ENCODE data around the gene NUP210.

The NUP210 gene

GRCh38 chr3:13268961-13269441 lies 151.1 kb downstream of the NUP210 start:
- no peak for DNase-seq (ENCODE audit: low read depth, low spot score)
- TF ChIP-seq POLR2AphosphoS5 (IDR thresholded peaks at IDR 0.05; ENCODE audit: borderline replicate concordance, low read depth, low read length) (no peak), FOXP2 (optimal IDR thresholded peaks at IDR 0.05; ENCODE audit: control extremely low read depth, extremely low read length, insufficient read depth) (no peak), EZH2 (IDR thresholded peaks at IDR 0.05) (no peak)
- no peak overlapping the region for H3K27ac ChIP-seq
- no peak overlapping the region for H3K9ac ChIP-seq (ENCODE audit: insufficient read length)
- H3K4me3 ChIP-seq = no peak overlapping the region
- H3K36me3 ChIP-seq (ENCODE audit: insufficient read depth, low read length) = no peaks in the 10 kb centered on the region
- no peaks in the 10 kb centered on the region for H3K9me3 ChIP-seq (ENCODE audit: low read depth, low read length)

GRCh38 chr3:13268120-13268519 lies 152.0 kb downstream of the NUP210 start:
- TF ChIP-seq POLR2AphosphoS5 (IDR thresholded peaks at IDR 0.05; ENCODE audit: borderline replicate concordance, low read depth, low read length) = no peak
- TF ChIP-seq EZH2 (IDR thresholded peaks at IDR 0.05) = no peak
- TF ChIP-seq FOXP2 (optimal IDR thresholded peaks at IDR 0.05; ENCODE audit: control extremely low read depth, extremely low read length, insufficient read depth) = no peak
- no peak overlapping the region for H3K27ac ChIP-seq
- no peak overlapping the region for H3K9ac ChIP-seq (ENCODE audit: insufficient read length)
- no peaks in the 10 kb centered on the region for H3K9me3 ChIP-seq (ENCODE audit: low read depth, low read length)
- no peaks in the 10 kb centered on the region for H3K36me3 ChIP-seq (ENCODE audit: insufficient read depth, low read length)
- no peak overlapping the region for H3K4me3 ChIP-seq
- DNase-seq (ENCODE audit: low read depth, low spot score) = no peak

GRCh38 chr3:13266651-13267362 lies 153.3 kb downstream of the NUP210 start:
- Histone ChIP-seq H3K36me3 (ENCODE audit: insufficient read depth, low read length) (no peaks in the 10 kb centered on the region), H3K9me3 (ENCODE audit: low read depth, low read length) (no peaks in the 10 kb centered on the region), H3K27ac (no peak overlapping the region), H3K4me3 (no peak overlapping the region), H3K9ac (ENCODE audit: insufficient read length) (no peak overlapping the region)
- no peak for TF ChIP-seq EZH2 (IDR thresholded peaks at IDR 0.05)
- no peak for TF ChIP-seq FOXP2 (optimal IDR thresholded peaks at IDR 0.05; ENCODE audit: control extremely low read depth, extremely low read length, insufficient read depth)
- TF ChIP-seq POLR2AphosphoS5 (IDR thresholded peaks at IDR 0.05; ENCODE audit: borderline replicate concordance, low read depth, low read length) = no peak
- no peak for DNase-seq (ENCODE audit: low read depth, low spot score)

Measured in SK-N-MC (cell line).